Fibroblast of pulmonary artery (primary cell): Measurements from ENCODE around the gene SLC25A47.

Source experiments
- DNase-seq: peaks from one replicate; pipeline ENCODE4 v3.0.0-alpha.2; 2010; ENCODE audit warnings: low read depth
- H3K4me3 ChIP-seq: replicated peaks from 2 replicates; pipeline ENCODE4 v1.5.1; 2011; ENCODE audit warnings: low read depth, mild to moderate bottlenecking, control low read depth, low read length, moderate library complexity
- TF ChIP-seq, protein P1 (sequence below): IDR thresholded peaks from 2 replicates; pipeline ENCODE4 v1.5.1; 2011; ENCODE audit warnings: mild to moderate bottlenecking, control low read depth, low read length, inconsistent platforms; ENCODE audit errors: missing control alignments

The SLC25A47 gene

DNA sequence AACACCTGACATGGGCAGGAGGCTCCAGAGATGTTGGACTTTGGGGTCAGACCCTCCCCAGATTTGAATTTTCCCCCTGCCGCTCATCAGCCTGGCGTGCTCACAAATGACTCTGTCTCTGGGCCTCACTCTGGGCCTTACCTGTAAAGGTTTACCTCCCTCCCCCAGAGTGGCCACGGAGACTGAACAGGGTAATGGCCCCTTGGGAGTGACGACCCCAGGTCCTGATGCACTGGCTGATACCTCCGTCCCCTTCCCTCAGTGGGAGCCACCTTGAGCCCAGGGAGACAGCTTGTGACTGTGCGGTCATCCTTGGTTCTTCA lies 23.9 kb upstream of the SLC25A47 start:
- TF ChIP-seq, protein P1, sequence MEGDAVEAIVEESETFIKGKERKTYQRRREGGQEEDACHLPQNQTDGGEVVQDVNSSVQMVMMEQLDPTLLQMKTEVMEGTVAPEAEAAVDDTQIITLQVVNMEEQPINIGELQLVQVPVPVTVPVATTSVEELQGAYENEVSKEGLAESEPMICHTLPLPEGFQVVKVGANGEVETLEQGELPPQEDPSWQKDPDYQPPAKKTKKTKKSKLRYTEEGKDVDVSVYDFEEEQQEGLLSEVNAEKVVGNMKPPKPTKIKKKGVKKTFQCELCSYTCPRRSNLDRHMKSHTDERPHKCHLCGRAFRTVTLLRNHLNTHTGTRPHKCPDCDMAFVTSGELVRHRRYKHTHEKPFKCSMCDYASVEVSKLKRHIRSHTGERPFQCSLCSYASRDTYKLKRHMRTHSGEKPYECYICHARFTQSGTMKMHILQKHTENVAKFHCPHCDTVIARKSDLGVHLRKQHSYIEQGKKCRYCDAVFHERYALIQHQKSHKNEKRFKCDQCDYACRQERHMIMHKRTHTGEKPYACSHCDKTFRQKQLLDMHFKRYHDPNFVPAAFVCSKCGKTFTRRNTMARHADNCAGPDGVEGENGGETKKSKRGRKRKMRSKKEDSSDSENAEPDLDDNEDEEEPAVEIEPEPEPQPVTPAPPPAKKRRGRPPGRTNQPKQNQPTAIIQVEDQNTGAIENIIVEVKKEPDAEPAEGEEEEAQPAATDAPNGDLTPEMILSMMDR, result no peak
- no peak for DNase-seq
- no peak overlapping the region for H3K4me3 ChIP-seq

DNA sequence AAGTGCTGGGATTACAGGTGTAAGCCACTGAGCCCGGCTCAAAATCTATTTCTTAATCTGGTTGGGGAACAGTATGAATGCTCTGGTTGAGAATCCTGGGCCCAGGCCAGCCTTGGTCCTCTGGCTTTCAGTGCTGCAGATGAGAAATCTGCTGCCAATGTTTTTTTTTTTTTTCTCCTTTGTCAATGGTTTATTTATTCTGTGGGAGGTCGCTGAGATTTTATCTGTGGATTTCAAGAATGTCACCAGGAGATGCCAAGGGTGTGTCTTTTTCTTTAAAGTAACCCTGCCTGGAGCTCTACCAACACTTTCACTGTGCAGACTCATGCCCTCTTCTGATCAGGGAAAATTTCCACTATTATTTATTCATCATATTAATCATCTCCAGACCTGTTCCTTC lies 20.5 kb upstream of the SLC25A47 start:
- no peak overlapping the region for H3K4me3 ChIP-seq
- TF ChIP-seq, protein P1, result no peak
- DNase-seq, result no peak

DNA sequence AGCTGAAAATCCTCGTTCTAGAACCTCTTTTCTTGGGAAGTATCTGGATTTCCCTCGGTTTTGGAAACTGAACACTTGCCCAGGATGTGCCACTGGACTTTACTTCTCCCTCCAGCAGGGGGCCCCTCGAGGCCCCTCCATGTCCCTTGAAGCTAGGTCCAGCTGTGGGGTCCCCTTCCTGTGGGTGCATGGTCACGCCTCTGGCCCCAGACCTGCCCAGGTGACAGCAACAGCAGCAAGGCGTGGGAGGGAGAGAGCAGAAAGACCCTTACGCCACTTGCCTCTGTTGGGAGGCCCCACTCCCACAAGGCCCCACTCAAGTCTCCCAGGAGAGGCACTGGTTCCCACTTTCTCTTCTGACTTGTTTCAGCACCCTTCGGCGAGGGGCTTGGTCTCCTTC lies 20.0 kb upstream of the SLC25A47 start:
- no peak for DNase-seq

DNA sequence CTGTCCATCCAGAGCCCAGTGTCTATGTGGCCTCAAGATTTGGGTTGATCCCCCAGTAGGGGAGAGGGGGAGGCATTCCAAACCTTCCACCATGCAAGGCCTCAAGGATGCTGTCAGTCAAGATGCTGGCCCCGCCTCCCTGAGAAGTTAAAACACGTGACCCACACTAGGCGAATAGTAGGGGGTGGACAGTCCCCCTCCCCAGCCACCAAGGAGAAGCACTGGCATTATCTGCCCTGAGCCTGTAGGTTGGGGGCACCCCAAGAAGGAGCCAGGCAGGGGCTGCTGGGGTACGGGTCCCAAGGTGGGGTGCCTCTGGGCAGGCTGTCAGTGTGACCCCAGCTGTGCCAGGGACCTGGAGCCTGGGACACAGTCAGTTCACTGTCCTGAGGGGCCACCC lies 19.2 kb upstream of the SLC25A47 start:
- DNase-seq, result no peak

More for the DNA sequence above, 20.0 kb upstream of the SLC25A47 start:
- TF ChIP-seq, protein P1, result peak; percentile 80
- no peak overlapping the region for H3K4me3 ChIP-seq

DNA sequence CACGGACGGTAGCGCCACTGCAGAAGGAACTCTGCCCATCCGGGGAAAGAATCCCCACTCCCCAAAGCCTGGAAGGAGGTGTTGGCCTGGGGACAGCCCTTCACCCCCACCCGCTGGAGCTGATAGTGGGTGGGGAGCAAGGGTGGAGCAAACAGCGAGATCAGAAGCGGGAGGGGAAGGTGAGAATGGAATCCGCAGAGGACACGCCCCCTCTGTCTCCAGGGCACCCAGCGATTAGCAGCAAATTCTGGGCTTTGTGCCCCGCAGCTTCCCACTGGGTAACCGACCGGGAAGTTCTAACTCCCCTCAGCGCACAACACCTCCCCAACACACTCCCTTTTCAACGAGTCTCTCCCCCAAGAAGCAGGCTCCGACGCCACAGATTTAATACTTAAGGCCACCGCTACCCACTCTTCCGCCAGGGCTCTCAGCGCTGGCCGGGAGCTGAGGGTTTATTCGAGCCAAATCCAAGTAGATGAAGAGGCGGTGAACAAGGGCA lies 18.3 kb upstream of the SLC25A47 start:
- TF ChIP-seq, protein P1, result no peak
- H3K4me3 ChIP-seq, result peak overlapping the region; percentile 75
- no peak for DNase-seq

More for the DNA sequence above, 19.2 kb upstream of the SLC25A47 start:
- TF ChIP-seq, protein P1, result no peak
- H3K4me3 ChIP-seq, result no peak overlapping the region

DNA sequence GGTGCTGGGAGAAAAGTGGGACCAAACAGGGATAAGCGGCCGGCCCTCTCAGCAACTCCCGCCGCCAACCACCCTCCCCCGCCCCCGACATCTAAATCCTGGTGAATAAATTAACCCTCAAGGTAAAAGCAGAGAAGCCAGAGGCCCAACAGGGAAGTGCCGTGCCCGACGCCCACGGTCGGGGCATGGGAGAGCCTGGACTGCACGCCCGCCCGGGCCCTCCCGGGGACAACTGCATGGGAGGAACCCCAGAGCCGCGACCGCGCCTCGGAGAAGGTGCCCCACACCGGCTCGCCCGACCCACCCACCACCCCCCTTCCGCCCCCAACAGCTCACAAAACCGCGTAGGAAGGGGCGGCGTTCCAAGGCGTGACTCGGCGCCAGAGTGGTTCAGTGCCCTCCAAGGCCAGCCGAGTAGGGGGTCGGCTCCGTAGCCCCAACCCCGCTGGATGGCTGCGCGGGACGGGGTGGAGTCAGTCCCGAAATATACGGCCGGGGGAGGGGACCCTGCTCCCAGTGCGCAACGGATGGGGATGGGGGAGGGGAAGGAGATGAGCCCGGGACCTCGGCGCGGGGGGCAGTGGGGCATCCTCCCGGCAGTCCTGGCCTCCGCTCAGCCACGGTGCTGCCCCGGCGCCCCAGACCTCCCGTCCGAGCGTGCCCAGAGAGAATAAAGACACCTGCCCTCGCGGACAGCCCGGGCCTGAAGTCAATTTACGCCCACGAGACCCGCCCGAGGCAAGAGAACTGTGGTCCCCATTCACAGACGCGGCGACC lies 17.6 kb upstream of the SLC25A47 start:
- TF ChIP-seq, protein P1, result no peak
- H3K4me3 ChIP-seq, result peak overlapping the region; percentile 75
- no peak for DNase-seq
